SK-N-SH treated with all-trans-retinoic acid at 6 μM for 48 hours (cell line): ENCODE data around the gene FZD1.
A peak's percentile ranks its signal among the peaks of the same experiment; 100 is the strongest.

Experiments
- ATAC-seq: fragments of 200-7000 bp; cut with Tn5 transposase; 3 replicates; pipeline ENCODE4 v1.9.1; 2020; ENCODE audit warnings: mild to moderate bottlenecking, moderate library complexity
- ARNTL ChIP-seq: fragments of 450-650 bp; formaldehyde crosslinking; IDR thresholded peaks from 2 replicates; pipeline ENCODE4 v1.5.0; 2020; ENCODE audit warnings: low read depth, mild to moderate bottlenecking, moderate library complexity, borderline replicate concordance
- BACH2 ChIP-seq: fragments of 250-450 bp; sonication (Bioruptor Pico); IDR thresholded peaks from 2 replicates; pipeline ENCODE4 v1.9.0; 2021; ENCODE audit warnings: mild to moderate bottlenecking, borderline replicate concordance
- CREB5 ChIP-seq: fragments of 250-450 bp; sonication (Bioruptor Pico); IDR thresholded peaks from 2 replicates; pipeline ENCODE4 v1.5.1; 2020; ENCODE audit warnings: low read depth, mild to moderate bottlenecking, moderate library complexity
- CSDC2 ChIP-seq: fragments of 250-450 bp; sonication (Bioruptor Pico); IDR thresholded peaks from 2 replicates; pipeline ENCODE4 v1.5.0; 2020; ENCODE audit warnings: mild to moderate bottlenecking, moderate library complexity
- CSRNP3 ChIP-seq: fragments of 250-450 bp; sonication (Bioruptor Pico); IDR thresholded peaks from 2 replicates; pipeline ENCODE4 v1.5.1; 2021; ENCODE audit warnings: mild to moderate bottlenecking, moderate library complexity
- ESRRG ChIP-seq: fragments of 250-450 bp; sonication (Bioruptor Pico); IDR thresholded peaks from 2 replicates; pipeline ENCODE4 v1.6.1; 2021; ENCODE audit warnings: mild to moderate bottlenecking
- GLIS3 ChIP-seq: fragments of 250-450 bp; sonication (Bioruptor Pico); IDR thresholded peaks from 2 replicates; pipeline ENCODE4 v1.5.0; 2020; ENCODE audit warnings: mild to moderate bottlenecking, moderate library complexity
- ISL1 ChIP-seq: fragments of 250-450 bp; sonication (Bioruptor Pico); IDR thresholded peaks from 2 replicates; pipeline ENCODE4 v2.1.2; 2022; ENCODE audit warnings: mild to moderate bottlenecking, moderate library complexity
- OSR1 ChIP-seq: fragments of 250-450 bp; sonication (Bioruptor Pico); IDR thresholded peaks from 2 replicates; pipeline ENCODE4 v1.8.0; 2022; ENCODE audit warnings: moderate library complexity, mild to moderate bottlenecking, inconsistent platforms
- PPARA ChIP-seq: fragments of 250-450 bp; sonication (Bioruptor Pico); IDR thresholded peaks from 2 replicates; pipeline ENCODE4 v1.5.0; 2020; ENCODE audit warnings: mild to moderate bottlenecking, borderline replicate concordance
- RARB ChIP-seq: fragments of 250-450 bp; sonication (Bioruptor Pico); IDR thresholded peaks from 2 replicates; pipeline ENCODE4 v1.8.0; 2021; ENCODE audit warnings: mild to moderate bottlenecking, moderate library complexity
- SNAI2 ChIP-seq: fragments of 250-450 bp; sonication (Bioruptor Pico); IDR thresholded peaks from 2 replicates; pipeline ENCODE4 v1.5.0; 2020; ENCODE audit warnings: mild to moderate bottlenecking, moderate library complexity
- TCF4 ChIP-seq: fragments of 250-450 bp; sonication (Bioruptor Pico); IDR thresholded peaks from 2 replicates; pipeline ENCODE4 v1.8.0; 2021; ENCODE audit warnings: mild to moderate bottlenecking, moderate library complexity, borderline replicate concordance
- ZC3H10 ChIP-seq: fragments of 250-450 bp; sonication (Bioruptor Pico); IDR thresholded peaks from 2 replicates; pipeline ENCODE4 v1.5.1; 2021; ENCODE audit warnings: mild to moderate bottlenecking, moderate library complexity
- ZFP3 ChIP-seq: fragments of 250-450 bp; sonication (Bioruptor Pico); IDR thresholded peaks from 2 replicates; pipeline ENCODE4 v1.5.0; 2020; ENCODE audit warnings: mild to moderate bottlenecking, moderate library complexity
- ZFP30 ChIP-seq: fragments of 450-650 bp; formaldehyde crosslinking; IDR thresholded peaks from 2 replicates; pipeline ENCODE4 v1.5.0; 2022; ENCODE audit warnings: mild to moderate bottlenecking, moderate library complexity
- ZNF70 ChIP-seq: fragments of 450-650 bp; formaldehyde crosslinking; IDR thresholded peaks from 2 replicates; pipeline ENCODE4 v1.5.0; 2020; ENCODE audit warnings: mild to moderate bottlenecking, moderate library complexity
- TF ChIP-seq, protein P1 (sequence below): fragments of 250-450 bp; sonication (Bioruptor Pico); IDR thresholded peaks from 2 replicates; pipeline ENCODE4 v1.8.0; 2020; ENCODE audit warnings: mild to moderate bottlenecking, moderate library complexity, borderline replicate concordance
- TF ChIP-seq, protein P2 (sequence below): fragments of 250-450 bp; sonication (Bioruptor Pico); IDR thresholded peaks from 2 replicates; pipeline ENCODE4 v1.5.0; 2020; ENCODE audit warnings: mild to moderate bottlenecking, moderate library complexity

The FZD1 gene

GRCh38 chr7:91249506-91250233, 14.6 kb upstream of the FZD1 start:
- no peak for TF ChIP-seq RARB (CRISPR knock-in tag)
- TF ChIP-seq ARNTL (CRISPR knock-in tag) = no peak
- no peak for TF ChIP-seq GLIS3 (CRISPR knock-in tag)
- no peak for TF ChIP-seq ZC3H10 (CRISPR knock-in tag)
- TF ChIP-seq PPARA = no peak
- TF ChIP-seq OSR1 (CRISPR knock-in tag) = no peak
- TF ChIP-seq ZNF70 (CRISPR knock-in tag) = no peak
- TF ChIP-seq ZFP3 (CRISPR knock-in tag) = no peak
- TF ChIP-seq CREB5 = no peak
- TF ChIP-seq, protein P1, sequence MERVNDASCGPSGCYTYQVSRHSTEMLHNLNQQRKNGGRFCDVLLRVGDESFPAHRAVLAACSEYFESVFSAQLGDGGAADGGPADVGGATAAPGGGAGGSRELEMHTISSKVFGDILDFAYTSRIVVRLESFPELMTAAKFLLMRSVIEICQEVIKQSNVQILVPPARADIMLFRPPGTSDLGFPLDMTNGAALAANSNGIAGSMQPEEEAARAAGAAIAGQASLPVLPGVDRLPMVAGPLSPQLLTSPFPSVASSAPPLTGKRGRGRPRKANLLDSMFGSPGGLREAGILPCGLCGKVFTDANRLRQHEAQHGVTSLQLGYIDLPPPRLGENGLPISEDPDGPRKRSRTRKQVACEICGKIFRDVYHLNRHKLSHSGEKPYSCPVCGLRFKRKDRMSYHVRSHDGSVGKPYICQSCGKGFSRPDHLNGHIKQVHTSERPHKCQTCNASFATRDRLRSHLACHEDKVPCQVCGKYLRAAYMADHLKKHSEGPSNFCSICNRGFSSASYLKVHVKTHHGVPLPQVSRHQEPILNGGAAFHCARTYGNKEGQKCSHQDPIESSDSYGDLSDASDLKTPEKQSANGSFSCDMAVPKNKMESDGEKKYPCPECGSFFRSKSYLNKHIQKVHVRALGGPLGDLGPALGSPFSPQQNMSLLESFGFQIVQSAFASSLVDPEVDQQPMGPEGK = no peak
- no peak for TF ChIP-seq ZFP30 (CRISPR knock-in tag)
- TF ChIP-seq ESRRG (CRISPR knock-in tag) = no peak
- TF ChIP-seq, protein P2, sequence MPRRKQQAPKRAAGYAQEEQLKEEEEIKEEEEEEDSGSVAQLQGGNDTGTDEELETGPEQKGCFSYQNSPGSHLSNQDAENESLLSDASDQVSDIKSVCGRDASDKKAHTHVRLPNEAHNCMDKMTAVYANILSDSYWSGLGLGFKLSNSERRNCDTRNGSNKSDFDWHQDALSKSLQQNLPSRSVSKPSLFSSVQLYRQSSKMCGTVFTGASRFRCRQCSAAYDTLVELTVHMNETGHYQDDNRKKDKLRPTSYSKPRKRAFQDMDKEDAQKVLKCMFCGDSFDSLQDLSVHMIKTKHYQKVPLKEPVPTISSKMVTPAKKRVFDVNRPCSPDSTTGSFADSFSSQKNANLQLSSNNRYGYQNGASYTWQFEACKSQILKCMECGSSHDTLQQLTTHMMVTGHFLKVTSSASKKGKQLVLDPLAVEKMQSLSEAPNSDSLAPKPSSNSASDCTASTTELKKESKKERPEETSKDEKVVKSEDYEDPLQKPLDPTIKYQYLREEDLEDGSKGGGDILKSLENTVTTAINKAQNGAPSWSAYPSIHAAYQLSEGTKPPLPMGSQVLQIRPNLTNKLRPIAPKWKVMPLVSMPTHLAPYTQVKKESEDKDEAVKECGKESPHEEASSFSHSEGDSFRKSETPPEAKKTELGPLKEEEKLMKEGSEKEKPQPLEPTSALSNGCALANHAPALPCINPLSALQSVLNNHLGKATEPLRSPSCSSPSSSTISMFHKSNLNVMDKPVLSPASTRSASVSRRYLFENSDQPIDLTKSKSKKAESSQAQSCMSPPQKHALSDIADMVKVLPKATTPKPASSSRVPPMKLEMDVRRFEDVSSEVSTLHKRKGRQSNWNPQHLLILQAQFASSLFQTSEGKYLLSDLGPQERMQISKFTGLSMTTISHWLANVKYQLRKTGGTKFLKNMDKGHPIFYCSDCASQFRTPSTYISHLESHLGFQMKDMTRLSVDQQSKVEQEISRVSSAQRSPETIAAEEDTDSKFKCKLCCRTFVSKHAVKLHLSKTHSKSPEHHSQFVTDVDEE (CRISPR knock-in tag) = no peak
- TF ChIP-seq BACH2 (CRISPR knock-in tag) = no peak
- no peak for TF ChIP-seq SNAI2
- TF ChIP-seq CSRNP3 (CRISPR knock-in tag) = no peak
- no peak; the same call in 2 of the 3 replicates for ATAC-seq

DNA sequence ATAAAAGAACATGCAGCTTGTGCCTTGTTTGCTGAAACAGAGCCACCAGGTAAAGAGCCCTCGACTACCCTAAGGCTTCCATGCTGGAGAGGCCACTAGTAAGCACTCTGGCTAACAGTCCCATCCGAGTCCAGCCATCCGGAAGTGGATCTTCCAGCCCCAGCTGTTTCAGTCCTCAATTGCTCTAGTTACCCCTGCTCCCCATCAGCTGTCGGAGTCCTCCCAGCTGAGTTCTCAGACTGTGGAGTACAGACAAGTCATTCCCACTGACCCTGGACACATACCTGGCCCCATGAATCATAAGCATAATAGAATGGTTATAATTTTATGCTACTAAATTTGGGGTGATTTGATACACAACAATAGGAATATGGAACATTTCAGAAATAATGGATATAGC, 13.5 kb upstream of the FZD1 start:
- TF ChIP-seq CSRNP3 (CRISPR knock-in tag) (no peak), PPARA (no peak), SNAI2 (no peak)
- TF ChIP-seq, all 23 proteins: peak for 0
- ATAC-seq = no peak

DNA sequence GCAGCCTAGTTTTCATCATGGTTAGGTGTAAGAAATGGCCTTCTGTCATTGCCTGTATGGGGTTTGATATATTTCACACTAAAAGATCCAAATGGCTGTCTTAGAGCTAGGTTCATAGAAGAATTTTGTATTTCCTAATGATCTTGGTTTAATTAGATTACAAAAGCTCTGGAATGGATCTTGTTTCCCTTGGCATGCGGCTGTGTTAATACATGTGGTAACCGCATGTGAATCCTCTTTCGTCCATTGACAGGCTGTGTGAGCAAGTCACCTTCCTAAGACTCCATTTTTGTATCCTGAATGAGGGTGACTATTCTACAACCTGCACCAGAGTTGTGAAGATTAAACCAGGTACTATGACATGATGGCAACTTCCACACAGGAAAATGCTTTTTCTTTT, 12.4 kb upstream of the FZD1 start:
- ATAC-seq = peak; percentile 41; the same call in 2 of the 3 replicates
- no peak for TF ChIP-seq ARNTL (CRISPR knock-in tag)
- no peak for TF ChIP-seq SNAI2
- TF ChIP-seq CSDC2 (CRISPR knock-in tag) = no peak
- TF ChIP-seq ISL1 (CRISPR knock-in tag) = peak; percentile 51
- TF ChIP-seq OSR1 (CRISPR knock-in tag) = no peak
- TF ChIP-seq ZNF70 (CRISPR knock-in tag) = peak; percentile 51; the same call in 1 of the 2 replicates
- TF ChIP-seq CSRNP3 (CRISPR knock-in tag) = no peak
- no peak for TF ChIP-seq BACH2 (CRISPR knock-in tag)
- TF ChIP-seq TCF4 (CRISPR knock-in tag) = peak; percentile 66; the same call in 1 of the 2 replicates
- no peak for TF ChIP-seq ZFP3 (CRISPR knock-in tag)
